ENCODE measurements around the gene SMCO4.
"Not testable (repeated sequence)": the region's sequence is repeated elsewhere in the genome, so short reads cannot be mapped to it uniquely, and the experiment has no call there.

SMCO4 gene

GRCh38 chr11:93464927-93465540 lies 78.2 kb downstream of the SMCO4 start:
- DNase-seq, result no peak

GRCh38 chr11:93463666-93464065 lies 79.5 kb downstream of the SMCO4 start:
- not testable (repeated sequence) for DNase-seq

- DNase-seq, result no peak
These were observed 84.9 kb downstream of the SMCO4 start for GRCh38 chr11:93458286-93458685.

GRCh38 chr11:93444617-93445073 lies 98.5 kb downstream of the SMCO4 start:
- no peak for DNase-seq

- DNase-seq, result not testable (repeated sequence)
These were observed 100.0 kb downstream of the SMCO4 start for GRCh38 chr11:93443232-93443631.

GRCh38 chr11:93432247-93432646 lies 110.9 kb downstream of the SMCO4 start:
- DNase-seq, result no peak

Data from CD4-positive, alpha-beta T cell treated with Interleukin-15 for 1 hour (primary cell).